Testis (tissue), 3 donors: ENCODE data around the gene TMEM238. TPM values are rescaled to one million over a fixed set of nuclear protein-coding genes. Genes with fewer than 3 reads are reported as not detected.

ENCODE experiments used
- DNase-seq: peaks from one replicate; pipeline ENCODE4 v3.0.0-alpha.2; 2019
- H3K27ac ChIP-seq, 2 donors: fragments of 200-600 bp; sonication (generic); one replicate each; pipeline ENCODE4 v1.5.1; 2019
- H3K27me3 ChIP-seq: fragments of 200-600 bp; sonication (generic); one replicate; pipeline ENCODE4 v1.5.1; 2019
- H3K36me3 ChIP-seq: fragments of 200-600 bp; sonication (generic); one replicate; pipeline ENCODE4 v1.5.1; 2017; ENCODE audit warnings: low read depth; ENCODE audit errors: missing control alignments
- H3K4me1 ChIP-seq: fragments of 200-600 bp; sonication (generic); one replicate; pipeline ENCODE4 v1.5.1; 2019
- H3K4me3 ChIP-seq, 2 donors: fragments of 200-600 bp; sonication (generic); one replicate each; pipeline ENCODE4 v1.5.1; 2017 to 2019
- H3K9me3 ChIP-seq: fragments of 200-600 bp; sonication (generic); one replicate; pipeline ENCODE4 v1.5.1; 2017
- CTCF ChIP-seq, 3 experiments: fragments of 450-650 bp in 2 of 3; fragments of 200-600 bp in 1 of 3; sonication (generic) in 1 of 3; IDR thresholded peaks; one replicate each; pipeline ENCODE4 v1.5.1; 2016 to 2019; ENCODE audit warnings: antibody characterized with exemption in 3 of 3, mild to moderate bottlenecking in 2 of 3, moderate library complexity in 1 of 3
- POLR2A ChIP-seq: fragments of 450-650 bp; IDR thresholded peaks from one replicate; pipeline ENCODE4 v1.6.1; 2017; ENCODE audit warnings: antibody characterized with exemption, mild to moderate bottlenecking, moderate library complexity
- WGBS, 2 donors: methylation state at CpG; one replicate each; pipeline ENCODE4 v1.1.5; 2018; 5-methylcytosine and 5-hydroxymethylcytosine counted together
- intact Hi-C: fragments of 100-400 bp; cut with DNase I; formaldehyde crosslinking; loops from one replicate; pipeline ENCODE4 v1.15.1; 2023; ENCODE audit warnings: low total_unique reads
- polyA plus RNA-seq: library from polyadenylated mRNA; stranded (reverse); fragments of 350-450 nt; fragmentation: Illumina TruSeq; extraction: RNeasy Lipid Tissue Mini Kit (QIAGEN cat#74804); gene quantifications from one replicate; pipeline ENCODE4 v1.2.3, GENCODE V29; 2014; ENCODE audit warnings: low read depth, low replicate concordance; ENCODE audit not compliant: insufficient read depth
- total RNA-seq, 2 donors: library from RNA; depleted of rRNA; stranded (reverse); fragments of >200 nt; gene quantifications; one replicate each; pipeline ENCODE4 v1.2.3, GENCODE V29; 2016

The TMEM238 gene
- total and polyA plus RNA-seq, 3 donors from 2014 or later: 0.91 to 6.4 (median 1.7) TPM

GRCh38 chr19:55392820-55393761 is 9.0 kb upstream of the TMEM238 start:
- WGBS, 2 donors: 67 to 70% methylated on average over 17 to 18 of the region's 18 CpGs
- Histone ChIP-seq H3K27me3 (no peaks in the 10 kb centered on the region), H3K36me3 (no peaks in the 10 kb centered on the region), H3K4me3 (no peak overlapping the region), H3K4me1 (peaks cover 11% of the 10 kb centered on the region), H3K9me3 (no peaks in the 10 kb centered on the region), H3K27ac (no peak overlapping the region)
- no peak for TF ChIP-seq POLR2A
- TF ChIP-seq CTCF (IDR thresholded peaks at IDR 0.05): no peak
- intact Hi-C loops: no loop called here
- no peak for DNase-seq

GRCh38 chr19:55391702-55392615 is 7.9 kb upstream of the TMEM238 start:
- intact Hi-C loops: no loop called here
- no peaks in the 10 kb centered on the region for H3K9me3 ChIP-seq
- no peak for TF ChIP-seq POLR2A
- TF ChIP-seq CTCF (IDR thresholded peaks at IDR 0.05): no peak
- no peaks in the 10 kb centered on the region for H3K36me3 ChIP-seq
- H3K4me1 ChIP-seq: peaks cover 22% of the 10 kb centered on the region
- DNase-seq: no peak
- no peak overlapping the region for H3K27ac ChIP-seq
- no peak overlapping the region for H3K4me3 ChIP-seq
- no peaks in the 10 kb centered on the region for H3K27me3 ChIP-seq
- WGBS, 2 donors: 83 to 86% methylated on average over 18 of the region's 18 CpGs

- peaks cover 25% of the 10 kb centered on the region for H3K4me1 ChIP-seq
- no peak overlapping the region for H3K27ac ChIP-seq
- no peak for DNase-seq
- no peaks in the 10 kb centered on the region for H3K27me3 ChIP-seq
- H3K36me3 ChIP-seq: no peaks in the 10 kb centered on the region
- H3K9me3 ChIP-seq: no peaks in the 10 kb centered on the region
- intact Hi-C loops: no loop called here
- TF ChIP-seq POLR2A: no peak
- TF ChIP-seq CTCF (IDR thresholded peaks at IDR 0.05): no peak
- no peak overlapping the region for H3K4me3 ChIP-seq
- 78 to 85% methylated on average over 6 to 12 of the region's 12 CpGs for WGBS, 2 donors
These were observed 7.1 kb upstream of the TMEM238 start for GRCh38 chr19:55391191-55391670.

GRCh38 chr19:55390461-55390880 is 6.4 kb upstream of the TMEM238 start:
- Histone ChIP-seq H3K4me3 (no peak overlapping the region), H3K27ac (no peak overlapping the region), H3K27me3 (no peaks in the 10 kb centered on the region), H3K36me3 (no peaks in the 10 kb centered on the region), H3K9me3 (no peaks in the 10 kb centered on the region), H3K4me1 (peaks cover 25% of the 10 kb centered on the region)
- TF ChIP-seq CTCF (IDR thresholded peaks at IDR 0.05) (no peak), POLR2A (no peak)
- intact Hi-C loops: no loop called here
- DNase-seq: no peak
- 65 to 70% methylated on average over 7 of the region's 7 CpGs for WGBS, 2 donors
